Left colon (tissue), 2 donors: ENCODE results near the gene AP3M1. TPM values are rescaled to one million over a fixed set of nuclear protein-coding genes. Genes with fewer than 3 reads are reported as not detected.
A peak's percentile ranks its signal among the peaks of the same experiment; 100 is the strongest.
"Not testable (repeated sequence)": the region's sequence is repeated elsewhere in the genome, so short reads cannot be mapped to it uniquely, and the experiment has no call there.

ENCODE experiments used
- ATAC-seq: fragments of 200-7000 bp; cut with Tn5 transposase; one replicate; pipeline ENCODE4 v1.9.1; 2020; ENCODE audit warnings: mild to moderate bottlenecking, moderate library complexity
- DNase-seq, 2 donors: peaks; one replicate each; pipeline ENCODE4 v3.0.0-alpha.2; 2020
- intact Hi-C, 2 donors: fragments of 100-400 bp; cut with DNase I in 1 of 2; cut with micrococcal nuclease in 1 of 2; formaldehyde crosslinking; loops; one replicate each; pipeline versions ENCODE4 v1.11.2 to v1.14.0; 2022; cut with DNase I, micrococcal nuclease
- long read RNA-seq: library from polyadenylated mRNA; unstranded; transcript quantifications from one replicate; pipeline ENCODE4 v2.0.0, GENCODE V29; 2021
- total RNA-seq, 2 donors: library from RNA; stranded (reverse); fragmentation: NEBNext Ultra II Directional; extraction: Animal tissue kit (Norgen Biotek cat#: 25700); gene quantifications; one replicate each; pipeline ENCODE4 v1.2.1, GENCODE V29; 2021
- donor health status: DM: no; HTN: no; CAD: no.
- donor health status: DM: yes; HTN: yes; CAD: no.

The AP3M1 gene
- total RNA-seq = 10 to 100 TPM; 28.3 to 31.2 TPM
- long read RNA-seq, full-length matches to known transcripts = 48 of 55 reads
- long read RNA-seq, partial matches to known transcripts = 0 of 55 reads
- long read RNA-seq, other reads (novel, unspliced or antisense) = 7 of 55 reads

- ATAC-seq (peak; percentile 68), DNase-seq (peak; percentile 86 to 87)
- intact Hi-C loops = no loop called here
These were observed at the start of gene AP3M1 for GRCh38 chr10:74150204-74150989. AP3M1 (minus strand) TSS chr10:74150828; CDS start chr10:74138379, 12,449 bp downstream.

- intact Hi-C loops = no loop called here
- ATAC-seq = no peak
These were observed 48.7 kb upstream of the AP3M1 start for GRCh38 chr10:74199315-74199714.

GRCh38 chr10:74194999-74195398 is 44.4 kb upstream of the AP3M1 start:
- ATAC-seq = no peak
- intact Hi-C loops = no loop called here
- no peak for DNase-seq

More at GRCh38 chr10:74199315-74199714, 48.7 kb upstream of the AP3M1 start:
- no peak for DNase-seq

GRCh38 chr10:74194545-74194944 is 43.9 kb upstream of the AP3M1 start:
- ATAC-seq (no peak), DNase-seq (no peak)
- intact Hi-C loops = no loop called here

GRCh38 chr10:74190494-74190893 is 39.9 kb upstream of the AP3M1 start:
- intact Hi-C loops = no loop called here
- ATAC-seq = peak; percentile 26
- no peak for DNase-seq

GRCh38 chr10:74189999-74190421 is 39.4 kb upstream of the AP3M1 start:
- no peak for DNase-seq
- ATAC-seq = peak; percentile 85
- intact Hi-C loops = no loop called here

GRCh38 chr10:74188617-74189016 is 38.0 kb upstream of the AP3M1 start:
- intact Hi-C loops, ATAC-seq, DNase-seq: not testable (repeated sequence)

GRCh38 chr10:74187237-74187636 is 36.6 kb upstream of the AP3M1 start:
- intact Hi-C loops = no loop called here
- no peak for ATAC-seq
- no peak for DNase-seq

- ATAC-seq (no peak), DNase-seq (no peak)
- intact Hi-C loops = no loop called here
These were observed 36.0 kb upstream of the AP3M1 start for GRCh38 chr10:74186678-74187077.

GRCh38 chr10:74179111-74179710 is 28.6 kb upstream of the AP3M1 start:
- intact Hi-C loops = no loop called here
- DNase-seq (no peak), ATAC-seq (no peak)

GRCh38 chr10:74178042-74178791 is 27.6 kb upstream of the AP3M1 start:
- intact Hi-C loops = no loop called here
- ATAC-seq (no peak), DNase-seq (no peak)

- DNase-seq (peak; percentile 39 to 55), ATAC-seq (peak; percentile 33)
- intact Hi-C loops = no loop called here
These were observed 26.6 kb upstream of the AP3M1 start for GRCh38 chr10:74177140-74177677.

- ATAC-seq = peak; percentile 88
- intact Hi-C loops = no loop called here
- DNase-seq = peak; percentile 95 to 96
These were observed 25.9 kb upstream of the AP3M1 start for GRCh38 chr10:74176380-74177139.

GRCh38 chr10:74175510-74176379 is 25.1 kb upstream of the AP3M1 start:
- no peak for DNase-seq
- ATAC-seq = peak; percentile 1
- intact Hi-C loops = no loop called here

- intact Hi-C loops = no loop called here
- no peak for DNase-seq
- ATAC-seq = peak; percentile 38
These were observed 23.9 kb upstream of the AP3M1 start for GRCh38 chr10:74174521-74174920.

GRCh38 chr10:74171625-74172024 is 21.0 kb upstream of the AP3M1 start:
- no peak for DNase-seq
- intact Hi-C loops = no loop called here
- no peak for ATAC-seq

GRCh38 chr10:74167443-74167842 is 16.8 kb upstream of the AP3M1 start:
- DNase-seq (no peak), ATAC-seq (no peak)
- intact Hi-C loops = no loop called here

- ATAC-seq (no peak), DNase-seq (no peak)
- intact Hi-C loops = no loop called here
These were observed 14.9 kb upstream of the AP3M1 start for GRCh38 chr10:74165530-74165901.
